RKO (cell line): ENCODE data around the gene REX1BD.

Experiments used
- DNase-seq: peaks from one replicate; pipeline ENCODE4 v3.0.0-alpha.2; 2016; ENCODE audit warnings: low spot score

Gene REX1BD

GRCh38 chr19:18603255-18603957 lies 14.8 kb downstream of the REX1BD start:
- no peak for DNase-seq

GRCh38 chr19:18603958-18604819 lies 15.6 kb downstream of the REX1BD start:
- no peak for DNase-seq

GRCh38 chr19:18604820-18605159 lies 16.2 kb downstream of the REX1BD start:
- no peak for DNase-seq

GRCh38 chr19:18605196-18605545 lies 16.6 kb downstream of the REX1BD start:
- DNase-seq = no peak

GRCh38 chr19:18605546-18606280 lies 17.1 kb downstream of the REX1BD start:
- no peak for DNase-seq

- no peak for DNase-seq
Measured at GRCh38 chr19:18606281-18607225, 18.0 kb downstream of the REX1BD start, which contains the start of gene CRLF1. TSS of gene CRLF1 (minus strand) at chr19:18606799. CDS start at chr19:18606656, 143 bp downstream.

GRCh38 chr19:18607226-18608101 lies 18.9 kb downstream of the REX1BD start:
- no peak for DNase-seq

- DNase-seq = no peak
Measured at GRCh38 chr19:18608102-18608804, 19.7 kb downstream of the REX1BD start.

GRCh38 chr19:18608805-18609716 lies 20.5 kb downstream of the REX1BD start:
- no peak for DNase-seq

GRCh38 chr19:18609717-18610051 lies 21.1 kb downstream of the REX1BD start:
- DNase-seq = no peak

- no peak for DNase-seq
Measured at GRCh38 chr19:18610245-18610555, 21.6 kb downstream of the REX1BD start.

GRCh38 chr19:18610556-18611326 lies 22.1 kb downstream of the REX1BD start:
- DNase-seq = no peak

- no peak for DNase-seq
Measured at GRCh38 chr19:18611327-18612050, 22.9 kb downstream of the REX1BD start.

- no peak for DNase-seq
Measured at GRCh38 chr19:18612051-18612771, 23.6 kb downstream of the REX1BD start.

GRCh38 chr19:18612772-18613588 lies 24.4 kb downstream of the REX1BD start, which contains the start of gene TMEM59L:
TSS of gene TMEM59L (plus strand) at chr19:18612870. CDS start at chr19:18612959, 89 bp downstream.
- no peak for DNase-seq
